ENCODE measurements around the gene APOL5.

Gene APOL5

DNA sequence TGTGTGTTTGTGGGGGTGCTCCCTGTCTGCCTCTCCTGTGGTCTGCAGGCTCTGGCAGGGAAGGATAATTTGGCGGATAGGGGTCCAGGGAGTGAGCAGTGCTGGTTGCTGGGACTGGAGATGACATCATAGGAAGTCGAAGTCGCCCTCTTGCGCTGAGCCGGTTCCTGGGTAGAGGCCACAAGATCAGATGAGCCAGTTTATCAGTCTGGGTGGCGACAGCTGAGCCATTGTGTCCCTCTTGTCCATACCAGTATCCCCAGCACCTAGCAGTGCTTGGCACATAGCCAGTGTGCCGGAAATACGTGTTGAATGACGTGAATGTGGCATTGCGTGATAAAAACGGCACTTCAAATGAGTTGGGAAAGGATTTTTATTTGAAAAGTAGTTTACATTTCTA lies 9.8 kb downstream of the APOL5 start:
- no peak overlapping the region for H3K4me3 ChIP-seq (ENCODE audit: low read depth, low read length)
- TF ChIP-seq CTCF (conservative IDR thresholded peaks at IDR 0.05; ENCODE audit: low read depth, low read length): no peak
- no peak for DNase-seq (ENCODE audit: low read depth)

GRCh38 chr22:35728639-35729308 lies 11.1 kb downstream of the APOL5 start:
- DNase-seq (ENCODE audit: low read depth): no peak
- H3K4me3 ChIP-seq (ENCODE audit: low read depth, low read length): no peak overlapping the region
- TF ChIP-seq CTCF (conservative IDR thresholded peaks at IDR 0.05; ENCODE audit: low read depth, low read length): no peak

GRCh38 chr22:35729309-35729698 lies 11.6 kb downstream of the APOL5 start:
- TF ChIP-seq CTCF (conservative IDR thresholded peaks at IDR 0.05; ENCODE audit: low read depth, low read length): no peak
- H3K4me3 ChIP-seq (ENCODE audit: low read depth, low read length): no peak overlapping the region
- DNase-seq (ENCODE audit: low read depth): no peak

- TF ChIP-seq CTCF (conservative IDR thresholded peaks at IDR 0.05; ENCODE audit: low read depth, low read length): no peak
- DNase-seq (ENCODE audit: low read depth): no peak
- H3K4me3 ChIP-seq (ENCODE audit: low read depth, low read length): no peak overlapping the region
These were observed 13.6 kb downstream of the APOL5 start for GRCh38 chr22:35731321-35731720.

GRCh38 chr22:35732116-35732515 lies 14.4 kb downstream of the APOL5 start:
- no peak for TF ChIP-seq CTCF (conservative IDR thresholded peaks at IDR 0.05; ENCODE audit: low read depth, low read length)
- no peak overlapping the region for H3K4me3 ChIP-seq (ENCODE audit: low read depth, low read length)
- no peak for DNase-seq (ENCODE audit: low read depth)

GRCh38 chr22:35733036-35733435 lies 15.4 kb downstream of the APOL5 start:
- TF ChIP-seq CTCF (conservative IDR thresholded peaks at IDR 0.05; ENCODE audit: low read depth, low read length): no peak
- no peak for DNase-seq (ENCODE audit: low read depth)
- H3K4me3 ChIP-seq (ENCODE audit: low read depth, low read length): no peak overlapping the region

DNA sequence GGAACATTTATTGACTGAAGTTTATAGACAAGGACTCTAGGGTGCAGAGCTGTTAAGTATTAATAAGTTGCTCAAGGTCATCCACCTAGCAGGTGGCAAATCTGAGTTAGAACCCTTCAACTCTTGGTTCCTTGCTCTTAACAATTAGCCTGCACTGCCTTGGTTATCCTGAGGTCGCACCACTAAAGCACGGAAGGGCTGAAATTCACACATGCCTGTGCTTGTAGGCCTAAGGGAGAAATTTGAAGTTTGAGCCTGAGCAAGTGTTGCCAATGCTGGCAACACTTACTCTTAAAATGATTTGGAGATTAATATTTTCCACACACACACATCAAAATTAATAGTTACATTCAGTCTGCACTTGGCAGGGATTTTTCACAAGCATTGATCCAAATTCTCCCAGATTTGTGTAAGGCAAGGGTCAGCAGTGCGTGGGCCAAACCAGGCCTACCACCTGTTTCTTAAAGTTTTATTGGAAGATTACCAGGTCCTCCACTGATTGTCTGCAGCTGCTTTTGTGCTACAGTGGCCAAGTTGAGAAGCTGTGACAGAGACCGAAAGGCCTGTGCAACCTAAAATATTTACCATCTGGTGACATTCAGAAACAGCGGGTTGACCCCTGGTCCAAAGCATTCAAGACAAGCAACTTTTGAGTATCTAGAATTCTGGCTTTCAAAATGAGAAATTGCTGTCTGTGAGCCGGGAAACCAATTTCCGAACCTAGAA lies 16.3 kb downstream of the APOL5 start:
- TF ChIP-seq CTCF (conservative IDR thresholded peaks at IDR 0.05; ENCODE audit: low read depth, low read length): no peak
- no peak for DNase-seq (ENCODE audit: low read depth)
- H3K4me3 ChIP-seq (ENCODE audit: low read depth, low read length): no peak overlapping the region
